ENCODE results near the gene UPK1A. TPM values are rescaled to one million over a fixed set of nuclear protein-coding genes. Genes with fewer than 3 reads are reported as not detected.

The UPK1A gene
- total and polyA plus RNA-seq, 2 donors (not counting 3 experiments of a cell fraction or from before 2014, with no cell fraction given) = not detected

DNA sequence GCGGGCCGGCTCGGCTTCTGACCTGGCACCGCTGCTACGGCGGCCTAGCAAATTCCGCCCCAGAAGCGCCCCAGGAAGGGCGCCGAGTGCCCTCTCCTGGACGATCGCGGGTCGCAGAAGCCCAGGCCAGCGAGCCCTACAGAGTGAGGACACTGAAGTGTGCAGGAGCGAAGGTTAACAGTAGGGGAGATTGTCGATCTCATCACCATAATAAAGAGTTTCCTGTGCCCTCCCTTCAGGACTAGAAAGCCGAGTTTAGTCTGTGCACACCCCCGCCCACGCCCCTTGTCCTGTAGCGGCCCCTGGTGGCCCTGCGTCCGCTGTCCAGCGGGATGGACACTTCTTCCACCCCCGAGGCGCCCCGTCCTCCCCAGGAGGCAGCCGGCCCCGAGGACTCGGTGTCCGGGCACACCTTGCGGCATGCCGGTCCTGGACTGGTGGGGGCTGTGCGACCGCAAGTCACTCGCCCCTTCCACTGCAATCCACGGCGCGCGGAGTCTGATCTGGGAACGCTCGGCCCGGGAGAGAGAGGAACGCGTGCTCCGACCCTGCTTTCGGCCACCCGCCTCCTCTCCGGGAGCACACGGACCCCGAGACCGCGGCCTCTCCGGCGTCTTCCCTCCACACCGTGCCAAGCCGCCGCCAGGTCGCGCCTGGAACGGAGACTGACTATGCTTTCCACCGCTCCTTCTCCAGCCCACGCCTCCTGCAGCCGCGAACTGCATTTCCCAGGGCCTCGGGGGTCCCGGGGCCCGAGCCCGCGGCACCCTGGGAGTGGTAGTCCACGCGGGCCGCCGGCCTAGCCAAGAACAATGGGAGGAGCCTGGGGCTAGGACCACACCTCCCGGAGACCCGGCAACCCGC lies 50.7 kb downstream of the UPK1A start:
- Histone ChIP-seq H3K36me3 (ENCODE audit: control insufficient read depth in 2 of 2, extremely low read depth in 1 of 2, insufficient read depth in 2 of 2, low read length in 2 of 2) (peaks cover 2 to 11% of the 10 kb centered on the region in 2 experiments), H3K9me1 (replicated peaks; ENCODE audit: control insufficient read depth, extremely low read depth, insufficient read depth, low read length) (no peaks in the 10 kb centered on the region), H3K9ac (replicated peaks; ENCODE audit: extremely low read depth, insufficient read depth, low read length) (peak overlapping the region; percentile 39), H3K4me3 (replicated peaks in 1 of 3; ENCODE audit: insufficient read depth in 1 of 3, low read depth in 1 of 3, low read length in 3 of 3) (peak overlapping the region; percentile 30 to 57 (median 46)), H3K27ac (ENCODE audit: insufficient read depth, low read depth, low read length) (peak overlapping the region; percentile 36), H3K4me2 (ENCODE audit: insufficient read depth, low read length) (peak overlapping the region; percentile 61), H3K27me3 (ENCODE audit: control insufficient read depth in 2 of 2, insufficient read depth in 2 of 2, low read length in 2 of 2) (no peaks in the 10 kb centered on the region), H2AFZ (ENCODE audit: low read depth, low read length) (peak overlapping the region; percentile 97), H3K4me1 (ENCODE audit: control insufficient read depth, extremely low read depth, insufficient read depth, low read length) (peaks cover 17% of the 10 kb centered on the region), H3K9me3 (replicated peaks; ENCODE audit: control insufficient read depth, insufficient read depth, low read length) (no peaks in the 10 kb centered on the region), H3K79me2 (ENCODE audit: control insufficient read depth, insufficient read depth, low read length) (peaks cover 30% of the 10 kb centered on the region), H4K20me1 (replicated peaks; ENCODE audit: control insufficient read depth, extremely low read depth, insufficient read depth, low read length) (no peaks in the 10 kb centered on the region)
- dilution Hi-C loops (cut with MboI; ENCODE audit: extremely low pct_ligation_motif_present, low sequenced_read_pairs) (no loop called here), intact Hi-C loops (cut with micrococcal nuclease) (loop anchor here (1.0 kb wide), 11 partner anchors 15 to 365 kb away; partner anchors contain the start of genes PROSER3, PSENEN and U2AF1L4)
- ChIA-PET CTCF (interaction anchor here (1.0 to 1.8 kb wide), 3 partner anchors 15 to 31 kb away, joined by 3 to 7 read pairs (median 4); partner anchors contain the start of genes LIN37, PSENEN and U2AF1L4), POLR2A (no interaction called here)
- DNase-seq (ENCODE audit: low read depth, low spot score) (peak; percentile 95), FAIRE-seq (peak; percentile 90)
- no TSS peak for BruUV-seq (replicated peaks)
- no peak for TF ChIP-seq FOS (IDR thresholded peaks at IDR 0.05; ENCODE audit: borderline replicate concordance, insufficient read depth, low read length)
- TF ChIP-seq, protein P1, sequence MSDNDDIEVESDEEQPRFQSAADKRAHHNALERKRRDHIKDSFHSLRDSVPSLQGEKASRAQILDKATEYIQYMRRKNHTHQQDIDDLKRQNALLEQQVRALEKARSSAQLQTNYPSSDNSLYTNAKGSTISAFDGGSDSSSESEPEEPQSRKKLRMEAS (IDR thresholded peaks at IDR 0.05; ENCODE audit: insufficient read depth, insufficient read length) = no peak
- TF ChIP-seq, protein P2, sequence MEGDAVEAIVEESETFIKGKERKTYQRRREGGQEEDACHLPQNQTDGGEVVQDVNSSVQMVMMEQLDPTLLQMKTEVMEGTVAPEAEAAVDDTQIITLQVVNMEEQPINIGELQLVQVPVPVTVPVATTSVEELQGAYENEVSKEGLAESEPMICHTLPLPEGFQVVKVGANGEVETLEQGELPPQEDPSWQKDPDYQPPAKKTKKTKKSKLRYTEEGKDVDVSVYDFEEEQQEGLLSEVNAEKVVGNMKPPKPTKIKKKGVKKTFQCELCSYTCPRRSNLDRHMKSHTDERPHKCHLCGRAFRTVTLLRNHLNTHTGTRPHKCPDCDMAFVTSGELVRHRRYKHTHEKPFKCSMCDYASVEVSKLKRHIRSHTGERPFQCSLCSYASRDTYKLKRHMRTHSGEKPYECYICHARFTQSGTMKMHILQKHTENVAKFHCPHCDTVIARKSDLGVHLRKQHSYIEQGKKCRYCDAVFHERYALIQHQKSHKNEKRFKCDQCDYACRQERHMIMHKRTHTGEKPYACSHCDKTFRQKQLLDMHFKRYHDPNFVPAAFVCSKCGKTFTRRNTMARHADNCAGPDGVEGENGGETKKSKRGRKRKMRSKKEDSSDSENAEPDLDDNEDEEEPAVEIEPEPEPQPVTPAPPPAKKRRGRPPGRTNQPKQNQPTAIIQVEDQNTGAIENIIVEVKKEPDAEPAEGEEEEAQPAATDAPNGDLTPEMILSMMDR (IDR thresholded peaks at IDR 0.05; ENCODE audit: extremely low read depth in 1 of 2, insufficient read depth in 1 of 2, low read depth in 1 of 2, low read length in 2 of 2) = peak; percentile 87 to 91
- no peak for TF ChIP-seq MYC (IDR thresholded peaks at IDR 0.05; ENCODE audit: low read depth, low read length)
- peak; percentile 21 for TF ChIP-seq POLR2AphosphoS5 (IDR thresholded peaks at IDR 0.05; ENCODE audit: insufficient read depth, low read depth, low read length)
- TF ChIP-seq POLR2A (IDR thresholded peaks at IDR 0.05; ENCODE audit: low read depth, low read length) = no peak
